ENCODE results near the gene STK32B. TPM values are rescaled to one million over a fixed set of nuclear protein-coding genes. Genes with fewer than 3 reads are reported as not detected.

STK32B gene
- total RNA-seq, 1 experiment from 2014 or later, result 1.1 TPM

- CTCF ChIA-PET, result no interaction called here
- H3K4me2 ChIP-seq (ENCODE audit: low read length), result no peak overlapping the region
- no peak overlapping the region for H2AFZ ChIP-seq (ENCODE audit: low read length)
- no peaks in the 10 kb centered on the region for H3K4me1 ChIP-seq (ENCODE audit: insufficient read depth, low read length)
- no peaks in the 10 kb centered on the region for H3K9me2 ChIP-seq (replicated peaks; ENCODE audit: low read length)
- H3K9ac ChIP-seq (ENCODE audit: low read length), result no peak overlapping the region
- H3K9me3 ChIP-seq (ENCODE audit: low read length), result no peaks in the 10 kb centered on the region
- DNase-seq (no peak), ATAC-seq (no peak)
- BruUV-seq (replicated peaks), result no TSS peak
- H3K27ac ChIP-seq (ENCODE audit: low read length), result no peak overlapping the region
- H4K20me1 ChIP-seq (ENCODE audit: low read length), result no peaks in the 10 kb centered on the region
- H3K27me3 ChIP-seq (ENCODE audit: low read length), result peaks cover 11% of the 10 kb centered on the region
- H3K79me2 ChIP-seq (ENCODE audit: low read length), result no peaks in the 10 kb centered on the region
- intact Hi-C loops (cut with micrococcal nuclease), result no loop called here
- H3K4me3 ChIP-seq (ENCODE audit: low read length), result no peak overlapping the region
- POLR2A ChIA-PET (ENCODE audit: unreplicated experiment), result no interaction called here
- no peaks in the 10 kb centered on the region for H3F3A ChIP-seq (ENCODE audit: low read length, unreplicated experiment)
- H3K36me3 ChIP-seq (ENCODE audit: low read depth, low read length), result no peaks in the 10 kb centered on the region
- TF ChIP-seq EZH2 (IDR thresholded peaks at IDR 0.05; ENCODE audit: low read length, unreplicated experiment) (no peak), EZH2phosphoT487 (IDR thresholded peaks at IDR 0.05; ENCODE audit: borderline replicate concordance, low read length) (no peak), CTCF (conservative IDR thresholded peaks at IDR 0.05; ENCODE audit: low read depth, low read length) (no peak)
These were observed 22.8 kb upstream of the STK32B start for GRCh38 chr4:5028480-5028879.

- POLR2A ChIA-PET (ENCODE audit: unreplicated experiment), result no interaction called here
- CTCF ChIA-PET, result no interaction called here
- H3K27ac ChIP-seq (ENCODE audit: low read length), result no peak overlapping the region
- H3K27me3 ChIP-seq (ENCODE audit: low read length), result peaks cover 11% of the 10 kb centered on the region
- BruUV-seq (replicated peaks), result no TSS peak
- H3K9ac ChIP-seq (ENCODE audit: low read length), result no peak overlapping the region
- intact Hi-C loops (cut with micrococcal nuclease), result no loop called here
- no peaks in the 10 kb centered on the region for H3K36me3 ChIP-seq (ENCODE audit: low read depth, low read length)
- no peaks in the 10 kb centered on the region for H3K9me3 ChIP-seq (ENCODE audit: low read length)
- no peaks in the 10 kb centered on the region for H4K20me1 ChIP-seq (ENCODE audit: low read length)
- DNase-seq (no peak), ATAC-seq (no peak)
- H3K4me2 ChIP-seq (ENCODE audit: low read length), result no peak overlapping the region
- H3K4me1 ChIP-seq (ENCODE audit: insufficient read depth, low read length), result no peaks in the 10 kb centered on the region
- H3K79me2 ChIP-seq (ENCODE audit: low read length), result no peaks in the 10 kb centered on the region
- H3K9me2 ChIP-seq (replicated peaks; ENCODE audit: low read length), result no peaks in the 10 kb centered on the region
- no peak for TF ChIP-seq CTCF (conservative IDR thresholded peaks at IDR 0.05; ENCODE audit: low read depth, low read length)
- TF ChIP-seq EZH2 (IDR thresholded peaks at IDR 0.05; ENCODE audit: low read length, unreplicated experiment), result no peak
- no peak for TF ChIP-seq EZH2phosphoT487 (IDR thresholded peaks at IDR 0.05; ENCODE audit: borderline replicate concordance, low read length)
- no peaks in the 10 kb centered on the region for H3F3A ChIP-seq (ENCODE audit: low read length, unreplicated experiment)
- no peak overlapping the region for H3K4me3 ChIP-seq (ENCODE audit: low read length)
- no peak overlapping the region for H2AFZ ChIP-seq (ENCODE audit: low read length)
These were observed 21.8 kb upstream of the STK32B start for GRCh38 chr4:5029447-5029846.

- H3K79me2 ChIP-seq (ENCODE audit: low read length), result no peaks in the 10 kb centered on the region
- H3K4me1 ChIP-seq (ENCODE audit: insufficient read depth, low read length), result no peaks in the 10 kb centered on the region
- no peak overlapping the region for H3K27ac ChIP-seq (ENCODE audit: low read length)
- BruUV-seq (replicated peaks), result no TSS peak
- H3K4me3 ChIP-seq (ENCODE audit: low read length), result no peak overlapping the region
- no peaks in the 10 kb centered on the region for H4K20me1 ChIP-seq (ENCODE audit: low read length)
- CTCF ChIA-PET, result no interaction called here
- no peaks in the 10 kb centered on the region for H3K36me3 ChIP-seq (ENCODE audit: low read depth, low read length)
- DNase-seq (no peak), ATAC-seq (no peak)
- H2AFZ ChIP-seq (ENCODE audit: low read length), result no peak overlapping the region
- POLR2A ChIA-PET (ENCODE audit: unreplicated experiment), result no interaction called here
- H3K9me2 ChIP-seq (replicated peaks; ENCODE audit: low read length), result no peaks in the 10 kb centered on the region
- no peaks in the 10 kb centered on the region for H3K9me3 ChIP-seq (ENCODE audit: low read length)
- peaks cover 7% of the 10 kb centered on the region for H3K27me3 ChIP-seq (ENCODE audit: low read length)
- H3F3A ChIP-seq (ENCODE audit: low read length, unreplicated experiment), result no peaks in the 10 kb centered on the region
- TF ChIP-seq CTCF (conservative IDR thresholded peaks at IDR 0.05; ENCODE audit: low read depth, low read length) (no peak), EZH2 (IDR thresholded peaks at IDR 0.05; ENCODE audit: low read length, unreplicated experiment) (no peak), EZH2phosphoT487 (IDR thresholded peaks at IDR 0.05; ENCODE audit: borderline replicate concordance, low read length) (no peak)
- intact Hi-C loops (cut with micrococcal nuclease), result no loop called here
- no peak overlapping the region for H3K9ac ChIP-seq (ENCODE audit: low read length)
- no peak overlapping the region for H3K4me2 ChIP-seq (ENCODE audit: low read length)
These were observed 21.1 kb upstream of the STK32B start for GRCh38 chr4:5030221-5030620.
